ENCODE measurements around the gene SRGAP1.
A peak's percentile ranks its signal among the peaks of the same experiment; 100 is the strongest.

The SRGAP1 gene

DNA sequence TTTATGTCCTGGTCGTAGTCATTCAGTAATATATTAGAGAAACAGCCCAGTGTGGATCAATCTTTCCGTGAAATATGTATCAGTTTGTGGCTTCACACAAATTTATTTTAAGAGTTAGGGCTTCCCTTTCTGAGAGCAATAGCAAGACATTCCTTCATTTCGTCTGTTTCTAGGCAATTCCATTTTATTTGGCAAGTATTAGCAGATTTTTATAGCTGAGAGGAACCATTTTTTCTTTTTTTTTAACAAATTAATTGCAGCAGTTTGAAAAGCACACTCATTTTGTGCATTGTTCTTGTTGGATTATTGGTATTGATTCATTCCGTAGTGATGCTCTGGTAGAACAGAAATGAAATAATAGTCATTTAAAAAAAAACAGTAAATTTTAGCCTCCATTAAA lies 132.9 kb downstream of the SRGAP1 start:
- DNase-seq = no peak

GRCh38 chr12:63978519-63978918 lies 134.0 kb downstream of the SRGAP1 start:
- DNase-seq = no peak

- DNase-seq = no peak
Observed at GRCh38 chr12:63980211-63980610, 135.7 kb downstream of the SRGAP1 start.

DNA sequence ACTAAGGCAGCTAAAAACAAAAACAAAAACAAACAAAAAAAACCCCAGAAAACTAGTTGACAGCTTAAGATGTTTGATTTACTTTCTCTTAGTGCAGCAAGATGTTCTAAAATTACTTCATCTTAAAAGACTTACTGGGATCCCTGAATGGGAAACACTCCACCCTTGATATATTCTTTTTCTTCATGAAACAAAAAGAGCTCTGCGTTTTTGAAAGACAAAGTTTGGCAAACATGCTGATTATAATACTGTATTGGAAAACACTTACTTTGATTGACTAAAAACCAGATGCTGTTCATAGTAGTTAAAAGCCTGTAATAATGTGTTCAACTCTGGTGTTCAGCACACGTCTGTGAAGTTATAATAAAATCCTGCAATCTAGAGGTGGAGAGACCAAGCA lies 136.8 kb downstream of the SRGAP1 start:
- no peak for DNase-seq

- DNase-seq = no peak
Observed at GRCh38 chr12:63982604-63983295, 138.2 kb downstream of the SRGAP1 start.

DNA sequence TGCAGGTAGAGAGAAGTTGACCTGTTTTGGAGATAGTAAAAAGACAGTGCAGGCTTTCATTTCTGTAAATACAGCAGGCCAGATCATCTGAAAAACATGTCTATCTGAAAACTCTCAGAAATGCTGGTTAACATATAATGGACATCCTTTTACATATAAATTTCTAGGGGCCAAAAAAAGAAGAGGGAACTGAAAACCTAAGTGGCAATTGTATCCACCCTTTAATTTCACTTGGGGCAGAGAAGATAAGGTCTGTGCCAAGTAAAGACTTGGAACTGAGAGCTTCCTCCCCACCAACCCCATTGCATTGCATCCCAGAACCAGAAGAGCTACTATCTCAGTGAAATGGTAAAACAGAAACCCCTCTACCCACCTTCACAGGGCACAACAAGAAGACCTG lies 141.0 kb downstream of the SRGAP1 start:
- DNase-seq = no peak

DNA sequence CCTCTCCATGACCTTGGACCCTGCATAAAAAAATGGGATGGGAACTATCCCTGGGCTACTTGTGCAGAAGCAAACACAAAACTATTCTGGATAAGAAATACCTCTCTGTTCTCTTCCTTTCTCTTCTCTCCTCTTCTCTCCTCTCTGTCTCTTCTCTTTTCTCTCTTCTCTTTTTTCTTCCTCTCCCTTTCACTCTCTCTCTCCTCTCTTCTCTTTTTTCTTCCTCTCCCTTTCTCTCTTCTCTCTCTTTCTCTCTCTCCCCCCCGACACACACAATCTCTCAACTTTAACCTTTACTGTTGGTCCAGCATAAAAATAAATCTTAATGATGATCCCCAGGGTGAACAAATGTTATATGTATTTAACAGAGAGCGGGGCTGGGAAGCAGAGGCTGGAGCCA lies 141.4 kb downstream of the SRGAP1 start:
- DNase-seq = no peak

- no peak for DNase-seq
Observed at GRCh38 chr12:63989301-63989845, 144.9 kb downstream of the SRGAP1 start.

DNA sequence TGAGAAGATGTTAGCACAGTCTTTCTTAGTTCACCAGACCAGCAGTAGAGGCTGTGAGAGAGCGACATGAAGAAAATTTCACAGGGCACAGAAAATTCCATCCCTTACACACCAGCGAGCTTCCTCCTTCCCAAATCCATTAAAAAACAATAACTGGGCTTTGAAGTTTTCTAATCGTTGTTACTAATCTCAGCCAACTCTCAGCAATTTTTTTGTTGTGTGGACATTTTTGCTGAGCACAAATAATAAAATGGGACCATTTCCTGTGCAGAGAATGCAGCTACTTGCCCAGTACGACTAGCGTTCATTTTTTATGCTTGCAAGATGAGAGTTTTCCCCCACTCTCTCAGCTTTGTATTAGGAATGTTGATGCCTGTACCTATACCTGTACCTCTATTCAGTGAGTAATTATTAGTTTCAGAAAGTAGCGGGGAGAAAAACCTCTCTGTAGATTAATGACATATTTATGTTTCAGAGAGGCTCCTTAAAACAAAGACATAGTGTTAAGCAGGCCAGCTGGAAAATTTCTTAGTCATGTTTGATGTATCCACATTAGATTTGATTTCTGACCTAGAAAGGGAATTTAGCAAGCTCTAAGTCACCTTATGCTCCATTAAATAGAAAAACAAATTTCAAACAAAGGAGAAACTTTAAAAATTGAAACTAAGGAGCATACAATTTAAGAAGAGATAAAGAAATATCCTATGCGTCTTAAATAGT lies 146.5 kb downstream of the SRGAP1 start:
- DNase-seq = no peak

GRCh38 chr12:63994704-63995103 lies 150.2 kb downstream of the SRGAP1 start:
- no peak for DNase-seq

DNA sequence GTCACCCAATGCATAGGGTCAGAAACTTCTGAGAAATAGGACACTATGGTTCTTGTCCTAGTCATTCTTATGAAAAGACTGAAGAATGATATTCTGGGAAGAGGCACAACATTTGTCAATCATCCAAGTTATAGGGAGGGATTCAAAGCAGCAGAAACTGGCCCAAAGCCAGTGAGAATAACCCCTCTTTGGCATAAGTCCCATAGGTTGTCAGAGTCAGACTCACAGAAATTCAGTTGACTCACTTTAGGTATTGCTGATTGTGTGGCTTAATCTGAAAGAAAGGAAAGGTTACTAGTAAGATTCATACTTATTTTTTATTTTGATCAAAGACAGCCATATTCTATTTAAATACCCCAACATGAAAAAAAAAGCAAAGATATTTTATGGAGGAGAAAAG lies 151.0 kb downstream of the SRGAP1 start:
- DNase-seq = no peak

DNA sequence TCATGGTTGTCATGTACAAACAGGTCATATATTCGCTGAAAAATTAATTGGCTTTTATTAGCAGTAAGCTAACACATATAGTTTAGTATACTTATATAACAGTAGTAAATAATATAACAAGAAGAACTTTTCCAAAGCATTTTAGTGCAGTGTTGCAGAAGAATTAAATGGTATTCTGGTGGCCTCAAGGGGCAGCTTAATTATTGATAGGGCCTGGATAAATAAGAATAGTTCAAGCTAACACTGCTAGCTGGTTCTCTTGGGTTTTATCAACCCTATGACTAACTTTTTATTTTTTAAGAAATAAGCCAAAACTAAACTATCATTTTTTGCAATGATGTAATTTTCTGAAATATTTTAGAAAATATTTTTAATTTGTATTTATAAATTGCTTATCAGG lies 152.1 kb downstream of the SRGAP1 start:
- no peak for DNase-seq

- DNase-seq = no peak
Observed at GRCh38 chr12:63997198-63997597, 152.7 kb downstream of the SRGAP1 start.

GRCh38 chr12:63998584-63998983 lies 154.1 kb downstream of the SRGAP1 start:
- DNase-seq = no peak

GRCh38 chr12:63999853-64000252 lies 155.4 kb downstream of the SRGAP1 start:
- no peak for DNase-seq

GRCh38 chr12:64001439-64001838 lies 156.9 kb downstream of the SRGAP1 start:
- DNase-seq = no peak

GRCh38 chr12:64004641-64005040 lies 160.1 kb downstream of the SRGAP1 start:
- DNase-seq = no peak

- DNase-seq = peak; percentile 16 to 40
Observed at GRCh38 chr12:64006211-64006825, 161.8 kb downstream of the SRGAP1 start.

- no peak for DNase-seq
Observed at GRCh38 chr12:64007853-64008252, 163.4 kb downstream of the SRGAP1 start.

- no peak for DNase-seq
Observed at GRCh38 chr12:64008596-64008995, 164.1 kb downstream of the SRGAP1 start.

DNA sequence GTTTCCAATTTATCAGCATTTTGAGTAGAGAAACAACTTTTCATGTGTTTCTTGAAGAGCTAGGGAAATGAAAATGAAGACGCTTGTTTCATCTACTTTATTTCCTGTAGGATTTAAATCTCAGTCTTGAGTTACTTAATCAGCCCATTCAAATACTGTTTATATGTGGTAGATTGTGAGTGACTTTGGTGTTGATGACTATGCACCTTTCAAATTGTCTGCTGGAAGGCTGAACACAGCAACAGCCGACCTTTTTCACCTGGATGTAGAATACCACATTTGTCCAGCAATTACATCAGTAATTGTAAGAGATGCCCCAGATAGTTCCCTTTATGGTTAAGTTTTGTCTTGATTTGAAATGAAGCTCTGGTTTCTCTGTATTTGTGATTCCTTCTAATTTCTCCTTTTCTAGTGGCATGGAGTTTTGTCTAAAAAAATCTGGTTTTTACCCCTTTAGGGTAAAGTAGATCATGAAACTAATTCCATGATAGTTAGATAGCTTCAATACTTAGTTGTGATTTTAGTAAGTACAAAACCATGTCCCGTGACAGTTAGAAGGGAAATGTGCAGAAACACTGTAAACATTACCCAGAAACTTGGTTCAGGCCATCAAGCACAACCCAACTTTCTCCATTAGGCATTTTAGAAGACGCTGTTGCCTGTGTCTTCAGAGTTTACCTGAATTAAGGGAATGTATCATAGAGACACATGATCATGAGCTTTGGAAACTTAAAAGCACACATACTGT lies 165.0 kb downstream of the SRGAP1 start:
- DNase-seq = no peak

DNA sequence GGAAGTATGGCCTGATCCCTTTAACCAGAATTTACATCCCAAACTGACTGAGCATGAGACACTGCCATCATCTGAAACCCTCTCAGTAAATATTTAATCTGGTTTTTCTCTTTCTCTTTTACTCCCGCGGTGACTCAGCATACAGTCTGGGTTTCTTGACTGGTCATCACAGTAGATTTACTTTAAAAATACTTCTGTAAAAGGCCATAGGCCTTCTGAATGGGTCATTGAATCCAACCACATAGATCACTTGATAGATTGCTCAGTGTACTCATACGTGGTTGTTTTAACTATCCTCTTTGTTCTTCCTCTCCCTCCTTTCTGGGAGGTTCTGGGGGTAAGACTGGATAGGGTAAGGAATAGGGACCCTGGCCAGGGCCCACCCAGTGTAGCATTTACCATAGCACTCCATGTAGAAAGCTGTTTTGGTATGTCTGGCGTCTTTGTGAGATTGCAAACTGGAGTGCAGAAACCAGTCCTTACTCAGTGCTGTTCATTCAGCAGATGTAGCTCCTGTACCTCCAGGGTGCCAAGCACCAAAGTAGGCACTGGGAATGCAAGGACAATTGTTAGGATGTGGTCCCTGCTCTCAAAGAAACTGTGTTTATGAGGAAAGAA lies 165.7 kb downstream of the SRGAP1 start:
- DNase-seq = no peak

- no peak for DNase-seq
Observed at GRCh38 chr12:64016521-64016920, 172.0 kb downstream of the SRGAP1 start.
